Activated effector memory CD4-positive, alpha-beta T cell treated with anti-CD3 and anti-CD28 coated beads, Interleukin-2, amount 50 U/mL, for 16 hours (primary cell): ENCODE data around the gene STARD3.
"Not testable (repeated sequence)": the region's sequence is repeated elsewhere in the genome, so short reads cannot be mapped to it uniquely, and the experiment has no call there.

Source experiments
- DNase-seq: peaks from one replicate; pipeline ENCODE4 v3.0.0-alpha.2; 2020

Gene STARD3

DNA sequence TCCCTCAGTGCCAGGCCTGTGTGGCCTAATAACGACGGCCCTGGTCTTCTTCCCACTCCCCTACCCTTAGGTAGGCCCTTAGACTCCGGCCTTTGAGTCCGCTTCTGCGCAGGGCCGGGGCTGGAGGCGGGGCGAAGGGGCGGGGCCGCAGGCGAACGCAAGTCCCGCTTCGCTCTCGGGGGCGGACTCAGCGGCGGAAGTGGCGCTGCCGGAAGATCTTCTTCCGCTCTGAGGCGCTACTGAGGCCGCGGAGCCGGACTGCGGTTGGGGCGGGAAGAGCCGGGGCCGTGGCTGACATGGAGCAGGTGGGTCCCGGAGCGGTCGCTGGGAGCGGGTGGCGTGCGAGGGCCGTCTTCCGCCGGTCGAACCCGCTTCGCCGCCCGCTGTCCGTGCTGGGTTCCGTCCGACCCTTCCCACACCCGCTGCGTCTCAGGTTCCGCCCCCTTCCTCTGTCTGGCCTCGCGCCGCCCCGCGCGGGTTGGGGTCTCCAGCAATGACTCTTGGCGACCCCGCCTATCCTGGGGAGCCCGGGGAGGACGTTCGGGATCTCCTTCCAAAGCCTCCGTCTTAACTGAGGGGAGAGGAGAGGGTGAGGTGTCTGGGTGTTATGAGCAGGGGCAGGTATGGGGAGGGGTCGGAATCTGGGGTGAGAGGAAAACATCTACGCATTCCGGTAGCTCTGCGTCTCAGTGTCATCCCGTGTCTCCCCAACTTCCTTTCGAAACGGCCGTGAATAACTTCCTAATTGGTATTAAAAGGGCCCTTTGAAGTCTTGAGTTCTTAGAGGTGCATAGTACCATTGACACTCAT lies at the start of gene STARD3:
TSS of gene STARD3 (plus strand) at position 218 of the 810 bp plus-strand sequence. CDS start 16,388 bp downstream, outside the sequence.
- DNase-seq, result peak; percentile 97

DNA sequence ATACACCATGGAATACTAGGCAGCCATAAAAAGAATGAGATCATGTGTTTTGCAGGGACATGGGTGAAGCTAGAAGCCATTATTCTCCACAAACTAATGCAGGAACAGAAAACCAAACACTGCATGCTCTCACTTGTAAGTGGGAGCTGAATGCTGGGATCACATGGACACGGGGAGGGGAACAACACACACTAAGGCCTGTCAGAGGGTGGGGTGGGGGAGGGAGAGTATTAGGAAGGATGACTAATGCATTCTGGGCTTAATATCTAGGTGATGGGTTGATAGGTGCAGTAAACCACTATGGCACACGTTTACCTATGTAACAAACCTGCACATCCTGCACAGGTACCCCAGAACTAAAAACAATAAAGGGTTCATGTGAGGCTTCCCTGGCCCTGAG lies 46.8 kb upstream of the STARD3 start:
- DNase-seq, result not testable (repeated sequence)

DNA sequence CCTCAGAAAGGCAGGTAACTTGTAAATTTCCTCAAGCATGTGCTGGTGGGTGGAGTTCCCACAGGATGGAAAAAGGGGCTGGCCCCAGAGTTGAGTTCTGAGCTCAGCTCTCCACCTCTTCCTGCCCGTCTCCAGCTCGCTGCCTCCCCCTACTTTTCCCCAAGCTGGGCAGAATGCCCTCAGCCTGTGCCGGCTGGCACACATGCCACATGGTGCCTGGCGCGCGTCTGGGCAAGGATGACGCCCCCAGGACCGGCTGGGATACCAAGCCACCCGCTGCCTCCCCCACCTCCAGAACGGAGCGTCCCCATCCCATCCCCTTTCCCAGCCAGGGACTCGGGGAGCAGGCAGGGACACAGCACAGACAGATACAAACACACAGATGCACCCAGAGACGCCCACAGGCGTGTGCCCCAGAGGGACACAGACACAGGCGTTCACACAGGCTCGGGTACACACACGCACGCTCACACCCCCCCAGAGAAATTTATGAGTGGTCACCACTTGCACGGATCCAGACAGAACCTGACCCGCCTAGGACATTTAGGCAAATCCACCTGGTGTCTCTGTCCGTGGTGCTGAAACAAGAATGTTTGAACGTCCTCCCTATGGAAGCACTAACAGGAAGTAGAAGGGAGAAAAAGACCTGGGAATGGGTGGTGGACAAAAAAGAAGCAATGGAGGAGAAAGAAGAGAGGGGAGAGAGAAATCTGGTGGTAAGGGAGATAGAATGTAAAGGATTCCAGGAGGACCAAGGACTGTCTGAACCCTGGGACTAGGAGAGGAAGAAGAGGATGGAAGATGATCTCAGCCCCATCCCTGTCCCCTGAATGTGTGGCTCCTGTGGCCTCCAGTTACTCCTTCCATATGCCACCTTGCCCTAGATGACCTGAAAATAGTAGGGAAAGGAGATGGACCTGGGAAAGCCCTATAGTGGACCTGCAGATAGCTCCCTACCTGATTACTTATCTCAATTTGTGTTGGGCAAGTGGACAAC lies 44.7 kb upstream of the STARD3 start:
- DNase-seq, result no peak

DNA sequence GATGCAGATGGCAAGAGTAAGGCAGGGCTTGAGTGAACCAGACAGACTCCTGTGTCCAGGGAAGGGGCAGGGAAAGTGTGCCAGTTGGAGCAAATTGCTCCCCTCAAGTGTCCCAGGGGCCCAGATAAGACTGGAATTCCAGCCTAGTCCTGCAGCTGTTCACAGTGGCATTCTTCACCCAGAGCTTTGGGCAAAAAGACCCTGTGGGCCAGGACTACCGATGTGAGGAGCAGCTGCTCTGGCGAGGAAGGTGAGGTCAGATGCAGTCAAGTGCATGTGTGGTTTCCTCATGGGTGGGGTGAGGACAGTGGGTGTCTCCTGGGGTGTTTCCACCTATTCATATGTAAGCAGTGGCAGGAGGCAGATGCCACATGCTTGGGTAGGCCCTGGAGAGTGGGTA lies 43.6 kb upstream of the STARD3 start:
- no peak for DNase-seq

DNA sequence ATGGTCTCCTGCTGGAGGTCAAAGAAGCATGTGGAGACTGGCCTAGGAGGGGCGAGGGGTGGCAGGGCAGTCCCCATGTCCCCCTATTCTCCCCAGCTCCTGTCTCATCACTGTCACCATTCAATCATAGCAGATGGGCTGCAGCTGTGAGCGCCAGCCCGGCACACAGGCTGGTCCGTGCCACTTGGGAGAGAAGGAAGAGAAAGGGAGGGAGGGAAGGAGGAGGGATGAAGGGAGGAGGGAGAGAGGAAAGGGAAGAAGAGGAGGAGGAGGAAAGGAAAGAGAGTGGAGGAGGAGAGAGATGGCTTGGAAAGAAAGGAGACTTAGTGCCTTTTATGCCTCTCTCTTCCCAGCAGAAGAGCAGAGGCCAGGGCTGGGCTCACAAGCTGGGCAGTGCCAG lies 41.6 kb upstream of the STARD3 start:
- DNase-seq, result no peak

DNA sequence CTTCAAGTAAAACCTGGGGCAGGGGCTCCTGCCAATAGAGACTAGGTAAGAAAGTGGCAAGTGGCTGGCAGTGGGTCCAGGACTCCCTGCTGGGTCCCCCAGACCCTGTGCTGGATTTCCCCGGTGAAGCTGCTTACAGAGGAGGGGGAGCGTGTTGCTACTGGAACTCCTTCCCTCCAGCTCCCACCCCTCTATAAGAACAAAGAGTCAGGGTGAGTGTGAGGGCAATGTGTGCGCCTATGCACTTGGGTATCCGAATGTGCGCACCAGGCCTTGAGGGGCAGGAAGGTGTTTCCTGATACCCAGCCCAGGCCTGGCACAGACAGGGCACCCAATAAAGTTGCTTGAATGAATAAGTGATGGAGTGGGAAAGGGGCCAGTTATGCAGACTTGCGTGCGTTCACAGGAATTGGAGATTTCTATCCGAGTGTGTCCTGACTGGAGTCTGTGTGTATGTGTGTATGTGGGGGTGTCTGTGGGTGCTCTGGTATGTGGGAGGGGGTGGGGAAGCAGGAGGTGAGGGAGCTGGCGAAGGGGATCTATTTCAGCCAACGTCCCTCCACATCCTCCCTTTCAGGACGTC lies 40.9 kb upstream of the STARD3 start:
- no peak for DNase-seq

DNA sequence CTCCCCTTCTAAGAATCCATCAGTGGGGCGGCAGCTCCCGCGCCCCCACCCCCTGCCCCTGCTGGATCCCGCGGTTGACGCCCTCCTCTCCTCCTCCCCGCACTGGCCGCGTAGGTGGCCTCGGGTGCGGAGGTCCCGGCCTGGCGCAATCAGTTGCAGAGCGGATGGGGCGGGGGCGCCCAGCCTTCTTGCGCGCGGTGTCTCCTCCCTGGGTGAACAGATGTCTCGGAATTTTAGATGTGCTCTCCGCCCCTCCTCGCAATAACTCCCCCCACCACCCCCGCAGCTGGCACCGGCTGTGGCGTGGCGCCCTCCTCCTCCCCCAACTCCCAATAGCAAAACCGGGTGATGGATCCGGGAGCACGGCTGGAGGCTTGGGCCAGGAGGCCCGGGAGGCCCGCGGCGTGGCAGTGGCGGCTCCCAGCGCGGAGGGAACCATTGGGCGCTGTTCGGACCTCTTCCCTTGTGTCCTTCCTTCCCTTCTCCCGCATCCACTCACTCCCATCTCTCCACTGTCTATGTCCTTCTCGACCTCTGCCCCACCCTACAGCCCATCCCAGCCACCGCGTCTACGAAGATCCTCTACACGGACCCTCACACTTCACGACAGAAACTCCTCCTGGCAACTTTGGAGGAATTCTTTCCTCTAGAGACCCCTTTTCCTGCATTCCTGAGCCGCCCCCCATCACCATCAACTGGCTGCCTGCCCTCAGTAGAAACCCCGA lies 40.2 kb upstream of the STARD3 start:
- DNase-seq, result no peak

DNA sequence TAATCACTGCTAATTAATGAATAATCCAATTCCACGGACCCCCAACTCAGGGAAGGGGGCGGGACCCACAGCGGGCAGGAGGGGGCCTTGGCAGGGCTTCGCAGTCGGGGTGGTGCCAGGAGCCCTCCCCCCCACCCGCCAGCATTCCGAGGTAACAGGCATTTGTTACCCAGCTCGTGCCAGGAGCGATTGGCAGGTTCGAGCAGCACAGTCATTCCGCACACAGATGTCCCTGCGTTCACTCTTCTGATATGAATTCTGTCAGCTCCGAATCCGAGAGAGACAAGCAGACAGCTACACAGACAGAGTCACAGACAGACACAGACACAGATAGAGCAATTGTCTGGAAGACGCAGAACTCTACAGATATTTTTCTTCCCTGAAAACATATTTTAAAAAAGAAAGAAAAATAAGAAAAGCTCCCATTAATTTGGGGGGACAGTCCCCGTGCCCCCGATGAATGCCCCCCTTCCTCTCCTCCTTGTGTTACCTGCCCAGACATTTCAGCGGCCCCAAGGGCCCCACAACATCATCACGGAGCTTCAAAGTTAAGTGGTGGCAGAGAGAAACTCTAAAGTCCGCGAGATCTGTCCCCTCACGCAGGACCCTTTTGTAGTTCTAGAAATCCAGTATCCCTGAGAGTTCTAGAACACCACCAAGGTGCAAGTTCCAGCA lies 39.4 kb upstream of the STARD3 start:
- DNase-seq, result no peak

DNA sequence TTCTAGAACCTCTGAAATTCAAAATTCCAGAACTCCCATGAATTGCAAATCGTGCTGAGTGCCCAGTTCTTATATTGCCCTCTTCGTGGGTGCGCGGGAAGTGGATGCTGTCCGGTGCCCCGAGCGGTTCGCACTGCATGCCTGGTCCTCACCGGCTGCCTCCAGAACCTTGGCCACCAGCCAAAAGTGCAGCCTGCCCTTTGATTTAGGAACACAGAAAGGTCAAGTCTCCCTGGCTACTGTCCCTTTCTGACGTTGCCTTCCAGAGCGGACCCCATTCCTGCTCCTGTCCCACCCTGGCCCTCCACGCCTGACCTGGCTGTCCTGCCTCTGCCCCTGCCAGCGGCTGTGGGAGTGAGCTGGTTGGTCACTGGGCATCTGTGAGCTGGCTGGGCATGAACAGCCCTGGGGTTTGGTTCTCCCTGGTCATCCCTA lies 38.9 kb upstream of the STARD3 start:
- no peak for DNase-seq

DNA sequence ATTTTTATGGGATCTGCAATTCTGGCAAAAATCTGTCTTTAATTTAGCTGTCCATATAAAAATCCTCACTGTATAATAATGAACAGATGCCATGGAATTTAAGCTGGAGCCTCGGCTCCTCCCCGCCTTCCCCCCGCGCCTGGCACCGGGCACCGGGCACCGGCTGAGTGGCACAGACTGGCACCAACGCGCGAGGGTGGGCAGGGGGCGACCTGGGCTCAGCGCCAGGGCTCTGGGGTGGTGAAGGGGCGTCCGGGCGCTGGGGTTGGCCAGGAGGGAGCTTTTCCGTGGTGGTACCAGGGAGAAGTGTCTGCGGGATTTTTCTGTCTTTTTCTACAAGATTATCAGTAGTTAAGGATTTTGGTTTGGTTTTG lies 38.3 kb upstream of the STARD3 start:
- no peak for DNase-seq

DNA sequence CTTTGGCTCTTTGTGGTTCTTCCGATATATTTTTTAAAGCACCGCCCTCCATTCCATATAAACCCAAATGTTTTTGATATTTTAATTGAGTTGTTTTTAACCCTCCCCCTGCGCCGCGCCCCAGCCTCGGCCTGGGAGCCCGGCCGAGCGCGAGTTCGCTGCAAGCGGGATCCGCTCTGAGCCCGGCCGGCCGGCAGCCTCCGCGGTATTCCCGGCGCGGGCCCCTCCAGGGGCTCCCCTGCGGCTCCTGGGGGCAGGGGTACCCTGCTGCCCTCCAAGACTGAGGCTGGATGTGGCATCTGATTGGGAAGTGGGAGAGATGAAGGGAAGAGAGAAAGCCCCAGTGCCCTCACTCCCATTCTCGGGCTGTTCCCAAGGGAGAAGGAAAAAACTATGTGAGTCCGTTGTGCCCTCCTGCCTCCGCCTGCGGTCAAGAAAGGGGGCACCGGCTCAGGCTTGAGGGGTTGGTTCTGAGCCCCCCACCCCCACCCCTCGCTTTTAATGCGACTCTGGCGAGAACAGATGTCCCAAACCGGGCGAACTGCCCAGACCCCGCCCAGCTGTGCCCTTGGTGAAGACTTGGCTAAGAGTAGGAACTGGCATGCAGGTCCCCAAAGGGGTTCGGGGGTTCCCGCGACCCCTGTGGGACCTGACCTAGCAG lies 37.8 kb upstream of the STARD3 start:
- no peak for DNase-seq

DNA sequence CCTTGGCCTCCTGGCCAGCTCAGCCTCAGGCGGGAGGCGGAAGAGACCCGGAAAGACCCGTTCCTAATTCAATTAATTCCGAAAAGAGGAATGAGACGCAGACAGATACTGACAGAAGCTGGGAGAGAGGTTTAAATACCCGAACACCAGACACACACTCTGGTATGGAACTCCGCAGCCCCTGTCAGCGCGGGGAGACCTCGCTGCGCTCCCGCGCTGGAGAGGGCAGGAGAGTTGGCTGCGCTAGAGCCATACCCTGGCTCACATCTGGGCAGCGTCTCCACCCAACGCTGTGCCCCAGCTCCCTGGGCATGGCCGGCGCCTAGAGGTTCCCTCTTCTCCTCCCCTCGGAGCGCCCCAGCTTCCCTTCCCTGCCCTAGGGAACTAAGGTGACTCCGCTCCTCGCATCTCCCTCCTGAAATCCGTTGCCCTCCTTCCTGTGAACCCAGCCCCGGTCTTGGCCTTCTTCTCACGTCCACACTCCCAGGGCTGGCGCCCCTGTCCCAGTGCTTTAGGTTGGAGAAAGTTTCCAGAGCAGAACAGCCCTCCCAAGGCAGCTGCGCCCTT lies 37.2 kb upstream of the STARD3 start:
- DNase-seq, result no peak

DNA sequence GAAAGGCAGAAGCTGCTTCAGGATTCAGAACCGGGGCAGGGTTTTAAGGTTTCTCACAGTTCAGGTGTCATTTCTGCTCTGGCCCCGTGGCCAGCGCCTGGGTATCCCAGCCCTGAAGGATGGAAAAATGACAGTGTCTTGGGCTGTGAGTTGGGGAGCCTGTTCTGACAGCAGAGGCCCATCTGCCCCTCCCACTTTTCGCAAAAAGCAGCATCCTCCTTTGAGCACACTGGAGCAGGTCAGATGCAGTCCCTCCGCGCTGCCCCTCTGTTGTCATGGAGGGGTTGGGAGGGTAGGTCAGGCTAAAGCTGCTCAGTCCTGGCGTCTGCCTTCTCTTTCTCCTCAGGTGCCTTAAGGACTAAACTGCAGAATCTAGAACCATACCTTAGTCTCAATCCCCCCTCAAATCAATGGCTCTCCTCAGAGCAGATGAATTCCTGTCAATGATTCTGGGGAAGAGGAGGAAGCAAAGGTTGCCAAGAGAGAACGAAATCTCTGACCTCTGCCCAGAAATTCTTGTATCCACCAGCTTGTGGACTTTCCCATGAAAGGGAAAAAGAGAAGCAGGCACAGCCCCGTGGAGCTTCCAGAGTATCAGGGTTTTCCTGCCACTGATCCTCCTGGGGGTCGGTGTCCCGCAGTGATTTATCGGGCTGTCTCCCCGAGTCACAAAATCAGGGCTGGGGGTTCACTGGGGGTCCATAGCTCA lies 36.5 kb upstream of the STARD3 start:
- no peak for DNase-seq

DNA sequence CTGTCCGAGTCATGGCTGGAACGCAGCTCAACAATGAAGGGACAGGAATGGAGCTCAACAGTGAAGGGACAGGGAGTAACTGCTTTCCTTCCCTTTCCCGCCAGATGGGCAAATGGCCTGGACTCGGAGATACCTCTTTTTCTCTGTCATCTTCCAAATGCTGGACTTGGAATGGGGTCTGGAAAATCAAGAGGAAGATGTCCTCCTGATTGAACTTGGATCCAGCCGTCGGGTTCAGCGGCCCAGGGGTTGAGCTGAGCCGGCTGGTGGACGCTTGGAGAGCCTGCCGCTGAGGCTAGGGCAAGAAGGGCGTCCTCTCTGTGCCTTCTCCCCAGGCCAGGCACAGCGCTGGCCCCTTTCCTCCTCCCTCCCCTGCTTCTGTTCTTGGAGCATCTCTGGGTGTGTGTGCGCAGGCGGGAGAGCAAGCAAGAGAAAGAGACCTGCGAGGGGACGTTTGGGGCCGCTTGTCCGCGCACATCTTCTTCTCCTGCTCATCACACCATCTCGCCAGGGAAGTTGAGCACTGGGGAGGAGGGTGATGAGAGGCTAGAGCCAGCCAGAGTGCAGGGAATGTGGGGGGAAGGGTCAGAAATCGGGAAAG lies 35.8 kb upstream of the STARD3 start:
- DNase-seq, result no peak

DNA sequence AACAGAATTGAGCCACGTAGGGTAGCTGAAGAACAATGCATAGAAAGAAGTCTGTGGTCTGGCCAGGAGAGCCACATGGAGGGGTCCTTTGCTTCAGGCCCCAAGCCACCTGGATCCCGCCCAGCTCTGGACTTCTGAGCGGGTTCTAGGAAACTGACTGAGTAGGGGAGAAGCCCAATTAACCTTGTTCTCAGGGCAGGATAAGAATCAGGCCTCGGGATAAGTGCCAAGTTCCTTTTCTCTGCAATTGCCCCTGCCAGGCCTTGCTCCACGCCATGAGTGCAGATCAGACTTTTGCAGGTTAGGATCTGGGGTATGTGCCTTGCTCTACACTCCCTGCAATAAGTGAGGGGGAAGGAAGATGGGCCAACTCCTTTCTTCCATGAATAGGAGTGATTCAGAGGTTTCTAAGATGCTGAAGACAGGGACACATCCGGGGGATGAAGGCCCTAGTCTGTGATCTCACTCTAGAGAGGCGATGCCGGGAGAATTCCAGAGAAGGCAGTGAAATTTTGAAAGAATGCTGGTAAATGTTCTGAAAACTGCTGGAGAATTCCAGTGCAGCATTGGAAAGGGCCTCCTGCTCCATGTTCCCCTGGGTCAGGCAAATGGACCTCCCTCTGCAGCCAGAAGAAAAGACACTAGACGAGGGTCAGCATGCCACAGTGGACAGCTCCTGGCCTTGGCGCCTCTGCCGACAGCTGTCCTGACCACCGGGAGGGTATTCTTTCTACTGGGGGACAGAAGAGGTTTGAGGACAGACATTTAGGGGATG lies 35.0 kb upstream of the STARD3 start:
- no peak for DNase-seq

DNA sequence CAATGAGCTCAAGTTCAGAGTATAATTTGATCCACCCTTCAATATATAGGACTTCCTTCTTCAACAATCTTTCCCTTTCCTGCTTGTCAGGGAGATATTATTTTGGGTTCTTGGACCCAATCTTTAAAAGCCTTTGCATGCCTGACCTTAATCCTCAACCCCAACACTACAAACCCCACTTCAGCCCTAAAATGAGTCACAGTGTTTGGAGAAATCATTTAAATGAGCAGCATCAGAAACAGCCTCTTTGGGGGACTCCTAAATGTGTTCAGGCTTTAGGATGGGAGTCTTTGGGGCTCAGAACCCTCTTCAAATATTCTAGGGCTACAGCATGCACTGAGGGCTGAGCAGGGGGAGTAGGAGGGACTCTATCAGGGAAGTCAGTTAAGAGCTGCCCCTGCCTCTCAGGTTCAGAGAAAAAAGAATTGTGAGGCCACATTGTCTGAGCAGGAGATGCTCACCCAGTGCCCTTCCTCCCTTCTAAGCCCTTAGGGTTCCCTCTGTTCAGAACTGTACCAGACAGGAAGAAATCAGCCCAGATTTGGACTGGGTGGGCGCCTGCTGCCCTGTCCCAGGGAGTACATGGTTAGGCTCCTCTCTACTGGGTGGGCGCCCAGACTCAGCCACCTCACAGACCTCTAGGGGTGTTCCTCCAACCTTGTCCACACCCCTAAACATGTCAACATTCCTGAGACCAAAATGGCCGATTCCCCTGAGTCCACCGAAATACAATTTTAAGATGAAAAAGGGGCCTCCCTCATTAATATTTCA lies 34.2 kb upstream of the STARD3 start:
- no peak for DNase-seq

DNA sequence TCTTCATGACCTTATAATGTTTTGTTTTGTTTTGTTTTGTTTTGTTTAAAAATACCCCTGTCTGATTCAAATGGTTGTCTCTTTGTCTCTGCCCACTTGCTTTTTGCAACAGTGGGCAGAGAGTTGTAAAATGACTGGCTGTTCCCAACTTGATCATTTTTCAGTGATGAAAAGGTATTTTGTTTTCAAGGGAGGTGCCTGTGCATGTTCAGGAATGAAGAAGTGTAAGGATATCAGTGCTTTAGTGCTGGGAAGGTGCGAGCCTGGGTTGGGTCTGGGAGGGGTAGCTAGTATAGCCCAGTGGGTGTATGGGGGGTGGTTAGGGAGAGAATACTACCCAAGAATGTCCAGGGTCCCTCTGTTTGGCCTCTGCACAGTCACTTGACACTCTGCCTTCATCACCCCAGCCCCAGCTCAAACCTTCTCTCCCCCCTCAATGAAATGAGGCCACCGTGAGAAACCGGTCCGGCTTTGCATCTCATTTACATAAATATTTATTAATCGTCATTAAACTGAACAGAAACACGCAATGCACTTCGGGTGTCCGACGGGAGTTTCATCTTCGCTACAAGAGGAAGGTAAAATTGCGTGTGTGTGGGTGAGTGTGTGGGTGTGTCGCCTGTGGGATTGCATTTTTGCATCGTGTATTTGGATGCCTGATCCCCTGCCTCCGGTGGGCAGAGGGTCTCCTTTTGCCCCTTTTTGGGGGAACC lies 33.5 kb upstream of the STARD3 start:
- no peak for DNase-seq
